DMS 273 treated with DMSO at 0.1 percent for 48 hours (cell line): Measurements from ENCODE around the gene ZDHHC8.
"Not testable (repeated sequence)": the region's sequence is repeated elsewhere in the genome, so short reads cannot be mapped to it uniquely, and the experiment has no call there.

Experiments used
- DNase-seq: peaks from one replicate; lab custom pipeline; 2025; lab: John Stamatoyannopoulos, UW

The ZDHHC8 gene

GRCh38 chr22:20145206-20145831 is 13.7 kb downstream of the ZDHHC8 start:
- DNase-seq = no peak

GRCh38 chr22:20145832-20146223 is 14.2 kb downstream of the ZDHHC8 start:
- no peak for DNase-seq

- DNase-seq = no peak
Measured at GRCh38 chr22:20146777-20147176, 15.2 kb downstream of the ZDHHC8 start.

DNA sequence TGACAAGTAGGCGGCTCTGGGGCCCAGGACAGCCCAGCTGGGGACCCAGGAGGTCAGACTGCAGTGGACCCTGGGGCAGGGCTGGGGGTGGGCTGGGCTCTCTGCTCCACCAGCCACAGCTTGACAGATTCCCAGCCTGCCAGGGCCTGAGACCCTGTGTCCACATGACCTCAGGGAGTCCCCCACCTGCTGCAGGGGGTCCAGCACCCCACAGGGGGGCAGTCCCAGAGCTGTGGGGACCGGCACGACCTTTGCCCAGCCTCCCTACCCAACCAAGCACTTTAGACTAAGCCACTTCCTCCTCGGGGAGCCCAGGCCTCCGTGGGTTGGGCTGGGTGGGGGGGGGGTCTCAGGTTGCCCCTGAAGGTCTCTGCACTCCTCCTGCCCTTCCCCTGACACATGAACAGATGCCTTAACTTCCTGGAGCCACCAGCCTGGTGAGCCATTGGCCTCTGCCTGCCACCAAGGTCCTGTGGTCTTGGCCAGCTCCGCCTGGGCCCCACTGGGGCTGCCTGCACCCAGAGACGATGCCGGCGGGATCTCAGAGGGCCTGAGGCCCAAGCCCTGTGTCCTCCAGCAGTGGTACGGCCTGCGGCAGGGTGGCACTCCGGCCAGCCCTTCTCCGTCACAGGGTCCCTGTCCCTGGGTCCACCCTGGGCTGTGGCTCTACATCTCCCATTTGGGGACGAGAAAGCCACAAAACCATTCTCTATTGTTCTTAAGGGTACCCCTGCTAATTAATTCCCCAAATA is 15.8 kb downstream of the ZDHHC8 start:
- no peak for DNase-seq

DNA sequence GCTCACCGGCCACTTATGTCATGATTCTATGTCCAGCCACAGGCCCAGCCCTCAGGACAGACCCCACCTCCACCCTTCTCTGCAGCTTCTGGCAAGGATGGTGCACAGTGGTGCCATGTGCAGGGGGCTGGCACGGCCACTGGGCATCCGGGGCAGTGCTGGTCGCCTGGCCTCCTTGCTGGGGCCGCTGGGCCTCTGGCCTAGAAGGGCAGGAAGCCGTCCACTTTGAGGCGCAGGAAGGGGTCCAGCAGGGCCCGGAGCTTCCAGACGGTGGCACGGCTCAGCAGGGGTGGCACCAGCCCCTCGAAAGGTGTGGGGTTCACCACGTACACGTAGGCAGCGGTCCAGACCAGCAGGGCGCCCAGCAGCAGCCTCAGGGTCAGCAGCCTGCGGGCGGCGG is 16.8 kb downstream of the ZDHHC8 start:
- DNase-seq = no peak

DNA sequence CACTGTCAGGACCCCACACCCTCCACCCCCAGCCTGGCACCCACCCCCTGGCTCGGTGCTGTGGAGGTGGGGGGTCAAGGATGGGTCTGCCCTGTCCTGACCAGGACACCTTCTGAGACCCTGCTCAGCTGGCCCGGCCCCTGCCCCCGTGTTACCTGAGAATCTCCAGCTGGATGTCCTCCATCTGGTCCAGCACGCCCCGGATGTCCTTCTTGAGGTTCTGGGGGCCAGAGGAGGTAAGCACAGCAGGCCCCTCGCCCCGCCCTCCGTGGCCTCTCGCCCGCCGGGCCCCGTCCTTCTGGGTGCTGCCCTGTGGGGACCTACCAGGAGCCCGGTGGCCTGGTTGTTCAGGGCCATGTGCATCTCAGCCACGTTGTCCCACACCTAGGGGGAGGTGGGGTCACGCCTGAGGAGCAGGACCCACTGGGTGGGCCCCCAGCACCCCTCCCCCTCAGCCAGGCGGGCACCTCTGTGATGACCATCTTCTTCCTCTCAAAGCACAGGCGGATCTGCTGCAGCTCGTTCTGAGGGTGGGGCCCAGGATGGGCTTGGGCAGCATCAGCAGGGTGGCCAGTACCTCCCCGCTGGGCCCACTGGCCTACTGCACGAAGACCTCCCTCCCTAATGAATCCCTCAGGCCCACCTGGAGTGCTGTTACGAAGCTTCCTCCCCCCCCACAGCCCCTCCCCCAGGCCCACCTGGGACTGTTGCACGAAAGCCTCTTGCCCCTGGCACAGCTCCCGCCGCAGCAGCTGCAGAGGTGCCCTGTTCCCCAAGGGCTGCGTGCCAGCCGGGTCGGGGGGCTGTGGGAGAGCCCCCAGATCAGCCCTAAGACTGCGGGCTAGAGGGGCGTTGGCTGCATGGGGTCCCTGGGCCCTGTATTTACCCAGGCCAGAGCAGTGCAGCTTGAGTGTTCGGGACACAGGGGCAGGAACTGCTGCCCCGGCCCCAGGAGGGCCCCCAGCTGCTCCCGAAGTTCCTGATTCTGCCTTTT is 17.9 kb downstream of the ZDHHC8 start:
- DNase-seq = no peak

GRCh38 chr22:20150381-20151275 is 19.0 kb downstream of the ZDHHC8 start, which contains the start of gene CCDC188:
Gene CCDC188 (minus strand): TSS chr22:20151055. CDS start chr22:20150986, 69 bp downstream.
- no peak for DNase-seq

- no peak for DNase-seq
Measured at GRCh38 chr22:20151276-20151588, 19.6 kb downstream of the ZDHHC8 start.

DNA sequence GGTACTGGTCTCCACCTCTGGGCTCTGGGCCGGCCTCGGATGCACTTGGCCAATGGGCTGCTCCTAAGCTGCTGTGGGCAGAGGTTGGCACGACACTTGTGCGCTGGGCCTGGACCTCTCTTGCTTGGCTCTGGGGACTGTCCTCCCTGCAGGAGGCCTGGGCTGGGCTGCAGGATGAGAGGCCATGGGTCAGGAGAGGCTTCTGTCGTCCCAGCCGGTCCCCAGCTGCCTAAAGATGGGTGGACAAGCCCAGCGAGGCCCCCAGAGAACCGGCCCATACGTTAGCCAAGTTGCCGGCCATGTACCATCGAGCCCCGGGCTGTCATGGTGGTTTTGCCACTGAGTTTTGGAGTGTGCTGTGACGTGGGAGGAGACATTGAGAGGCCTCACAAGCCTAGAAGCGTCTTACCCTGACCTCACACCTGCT is 20.9 kb downstream of the ZDHHC8 start:
- DNase-seq = no peak

DNA sequence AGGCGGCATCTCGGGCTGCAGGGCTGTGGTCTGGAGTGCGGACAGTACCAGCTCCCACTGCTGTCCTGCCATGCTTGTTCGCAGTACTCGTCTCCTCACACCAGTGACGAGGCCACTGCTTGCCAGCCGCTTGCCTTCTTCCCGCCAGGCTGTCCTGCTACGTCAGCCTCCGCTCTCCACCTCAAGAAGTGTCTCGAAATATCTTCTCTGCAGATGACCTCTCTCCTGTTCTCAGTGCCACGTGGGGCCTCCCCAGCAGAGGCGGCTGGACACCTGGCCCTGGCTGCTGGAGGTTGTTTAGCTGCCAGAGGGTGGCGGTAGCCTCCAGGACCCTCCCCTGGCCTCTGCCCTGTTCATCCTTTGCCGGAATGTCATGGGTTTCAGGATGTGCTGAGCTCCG is 22.3 kb downstream of the ZDHHC8 start:
- DNase-seq = no peak

DNA sequence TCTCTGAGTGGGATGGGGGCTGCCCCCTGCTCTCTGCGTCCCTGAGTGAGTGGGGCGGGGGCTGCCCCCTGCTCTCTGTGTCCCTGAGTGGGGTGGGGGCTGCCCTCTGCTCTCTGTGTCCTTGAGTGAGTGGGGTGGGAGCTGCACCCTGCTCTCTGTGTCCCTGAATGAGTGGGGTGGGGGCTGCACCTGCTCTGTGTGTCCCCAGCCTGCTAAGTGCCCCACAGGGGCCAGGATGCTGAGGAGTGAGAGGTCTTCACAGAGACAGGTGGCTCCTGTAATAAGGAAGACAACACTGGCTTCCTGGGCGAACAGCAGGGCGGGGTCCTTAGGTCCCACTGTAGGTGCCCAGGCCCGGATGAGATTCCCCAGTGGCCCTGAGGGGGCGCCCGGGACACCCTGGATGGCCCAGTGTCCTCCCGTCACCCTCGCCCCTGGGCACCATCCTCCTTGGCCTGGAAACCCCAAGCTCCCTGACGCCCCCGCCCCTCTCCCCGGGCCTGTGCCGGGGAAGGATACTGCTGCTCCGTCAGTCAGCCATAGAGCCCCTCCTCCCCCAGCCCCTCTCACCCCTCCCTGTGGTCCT is 23.1 kb downstream of the ZDHHC8 start:
- DNase-seq = no peak

- DNase-seq = peak; percentile 75
Measured at GRCh38 chr22:20155330-20156041, 23.9 kb downstream of the ZDHHC8 start.

DNA sequence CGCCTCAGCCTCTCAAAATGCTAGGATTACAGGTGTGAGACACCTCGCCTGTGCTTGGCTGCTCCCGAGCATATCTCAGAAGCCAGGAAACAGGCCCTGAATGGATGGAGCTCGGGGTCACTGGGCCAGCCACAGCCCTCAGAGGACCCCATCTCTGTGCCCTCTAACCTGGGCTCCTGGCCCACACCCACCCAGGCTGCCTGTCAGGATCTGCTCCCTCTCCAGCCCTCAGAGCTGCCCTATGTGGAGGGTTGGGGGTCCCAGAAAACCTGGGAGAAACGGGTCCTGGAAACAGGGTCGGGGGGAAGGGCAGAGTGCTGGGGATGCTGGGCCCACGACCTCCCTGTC is 24.4 kb downstream of the ZDHHC8 start:
- no peak for DNase-seq

GRCh38 chr22:20156611-20157429 is 25.2 kb downstream of the ZDHHC8 start:
- no peak for DNase-seq

- no peak for DNase-seq
Measured at GRCh38 chr22:20157430-20158183, 26.0 kb downstream of the ZDHHC8 start.

- no peak for DNase-seq
Measured at GRCh38 chr22:20158391-20159036, 26.9 kb downstream of the ZDHHC8 start.

DNA sequence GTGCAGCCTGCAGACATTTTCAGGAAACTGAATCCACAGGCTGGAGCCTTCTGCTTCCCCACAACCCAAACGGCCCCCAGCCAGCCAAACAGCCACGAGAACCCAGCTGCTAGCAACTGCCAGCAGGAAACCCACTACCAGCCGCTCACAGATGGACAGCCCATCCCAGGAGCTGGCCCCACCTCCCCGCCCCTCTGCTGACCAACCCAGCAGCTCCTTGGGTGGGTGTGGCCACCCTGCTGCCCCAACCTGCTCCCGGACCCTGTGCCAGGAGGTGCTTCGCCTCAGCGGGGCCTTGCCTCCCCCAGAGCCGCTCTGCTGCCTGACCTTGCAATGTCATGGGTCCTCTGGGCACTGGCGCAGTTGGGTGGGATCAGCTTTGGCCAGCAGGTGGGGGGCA is 27.5 kb downstream of the ZDHHC8 start:
- DNase-seq = peak; percentile 3

GRCh38 chr22:20159531-20159930 is 27.9 kb downstream of the ZDHHC8 start:
- not testable (repeated sequence) for DNase-seq
